HG02759 (cell line): ENCODE measurements around the gene ZFAND3.
"Not testable (repeated sequence)": the region's sequence is repeated elsewhere in the genome, so short reads cannot be mapped to it uniquely, and the experiment has no call there.

ENCODE experiments used
- ATAC-seq: cut with Tn5 transposase; IDR thresholded peaks from one replicate; pipeline ENCODE4 v1.9.1; 2021; ENCODE audit warnings: mild to moderate bottlenecking, moderate library complexity; ENCODE audit not compliant: unreplicated experiment

The ZFAND3 gene

GRCh38 chr6:37889486-37889885, 70.0 kb downstream of the ZFAND3 start:
- ATAC-seq, result no peak

DNA sequence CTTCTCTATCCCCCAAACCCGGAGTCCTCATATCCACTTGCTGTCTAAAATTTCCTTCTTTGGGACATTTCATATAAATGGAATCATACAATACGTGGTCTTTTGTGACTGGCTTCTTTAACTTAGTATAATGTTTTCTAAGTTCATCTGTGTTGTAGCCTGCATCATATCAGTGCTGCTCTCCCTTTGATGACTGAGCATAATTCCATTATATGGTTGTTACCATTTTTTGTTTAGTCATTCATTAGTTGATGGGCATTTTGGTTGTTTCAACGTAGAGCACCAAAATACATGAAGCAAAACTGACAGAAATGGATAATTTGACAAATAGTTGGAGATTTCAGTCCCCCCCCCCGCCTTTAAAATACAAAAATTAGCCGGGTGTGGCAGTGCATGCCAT, 71.5 kb downstream of the ZFAND3 start:
- ATAC-seq, result no peak

- ATAC-seq, result no peak
These were observed 73.7 kb downstream of the ZFAND3 start for GRCh38 chr6:37893257-37893656.

DNA sequence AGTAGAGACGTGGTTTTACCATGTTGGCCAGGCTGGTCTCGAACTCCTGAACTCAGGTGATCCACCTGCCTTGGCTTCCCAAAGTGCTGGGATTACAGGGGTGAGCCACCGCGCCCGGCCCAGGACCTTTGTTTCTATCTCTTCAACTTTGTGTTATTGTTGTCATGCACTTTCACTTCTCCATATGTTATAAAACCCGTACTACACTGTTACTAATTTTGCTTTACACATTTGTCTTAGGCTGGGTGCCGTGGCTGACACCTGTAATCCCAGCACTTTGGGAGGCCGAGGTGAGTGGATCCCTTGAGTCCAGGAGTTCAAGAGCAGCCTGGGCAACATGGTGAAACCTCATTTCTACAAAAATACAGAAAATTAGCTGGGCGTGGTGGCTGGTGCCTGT, 74.2 kb downstream of the ZFAND3 start:
- not testable (repeated sequence) for ATAC-seq

- ATAC-seq, result no peak
These were observed 75.1 kb downstream of the ZFAND3 start for GRCh38 chr6:37894585-37894984.

DNA sequence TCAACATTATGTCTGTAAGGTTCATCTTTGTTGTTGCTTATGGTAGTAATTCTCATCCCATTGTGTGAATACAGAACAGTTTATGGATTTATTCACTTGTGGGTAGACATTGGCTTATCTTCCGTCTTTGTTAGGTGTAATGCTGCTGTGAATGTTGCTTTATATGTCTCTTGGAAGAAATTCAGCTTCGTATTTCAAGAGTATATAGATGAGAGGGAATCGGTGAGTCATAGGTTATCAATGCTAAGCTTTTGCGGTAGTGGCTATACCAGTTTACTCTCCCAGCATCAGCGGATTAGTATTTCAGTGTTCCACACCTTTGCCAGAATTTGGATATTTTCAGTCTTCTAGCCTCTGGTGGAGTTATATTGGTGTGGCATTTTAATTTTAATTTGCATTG, 77.8 kb downstream of the ZFAND3 start:
- ATAC-seq, result no peak

- no peak for ATAC-seq
These were observed 78.4 kb downstream of the ZFAND3 start for GRCh38 chr6:37897818-37898515.

GRCh38 chr6:37903351-37904340, 84.1 kb downstream of the ZFAND3 start:
- ATAC-seq, result no peak

DNA sequence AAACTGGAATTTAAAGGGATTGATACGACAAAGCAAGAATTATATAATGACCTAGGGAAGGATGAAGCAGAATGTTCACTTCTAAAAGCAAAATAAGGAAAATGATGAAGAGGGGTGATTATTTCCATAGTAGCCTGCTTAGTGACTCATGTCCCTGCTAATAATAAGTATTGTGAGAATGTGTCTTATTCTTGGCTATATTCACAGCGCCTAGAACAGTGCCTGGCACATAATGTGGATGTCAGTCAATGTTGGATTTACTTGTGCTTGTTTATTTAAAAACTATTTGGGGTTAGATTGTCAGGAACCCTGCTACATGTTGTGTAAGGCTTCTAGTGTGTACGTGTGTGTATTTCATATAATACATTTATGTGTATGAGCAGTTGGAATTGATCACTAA, 85.1 kb downstream of the ZFAND3 start:
- no peak for ATAC-seq

GRCh38 chr6:37906121-37906520, 86.6 kb downstream of the ZFAND3 start:
- no peak for ATAC-seq

DNA sequence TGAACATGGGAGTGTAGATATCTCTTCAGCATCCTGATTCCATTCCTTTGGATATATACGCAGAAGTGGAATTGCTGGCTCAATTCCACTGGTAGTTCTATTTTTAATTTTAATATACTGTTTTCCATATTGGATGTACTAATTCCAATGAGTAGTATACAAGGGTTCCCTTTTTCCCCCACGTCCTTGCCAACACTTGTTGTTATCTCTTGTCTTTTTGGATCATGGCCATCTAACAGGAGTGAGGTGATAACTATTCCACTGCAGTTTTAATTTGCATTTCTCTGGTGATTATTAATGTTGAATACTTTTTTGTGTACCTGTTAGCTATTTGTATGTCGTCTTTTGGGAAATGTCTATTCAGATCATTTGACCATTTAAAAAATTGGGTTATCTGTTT, 91.5 kb downstream of the ZFAND3 start:
- no peak for ATAC-seq

DNA sequence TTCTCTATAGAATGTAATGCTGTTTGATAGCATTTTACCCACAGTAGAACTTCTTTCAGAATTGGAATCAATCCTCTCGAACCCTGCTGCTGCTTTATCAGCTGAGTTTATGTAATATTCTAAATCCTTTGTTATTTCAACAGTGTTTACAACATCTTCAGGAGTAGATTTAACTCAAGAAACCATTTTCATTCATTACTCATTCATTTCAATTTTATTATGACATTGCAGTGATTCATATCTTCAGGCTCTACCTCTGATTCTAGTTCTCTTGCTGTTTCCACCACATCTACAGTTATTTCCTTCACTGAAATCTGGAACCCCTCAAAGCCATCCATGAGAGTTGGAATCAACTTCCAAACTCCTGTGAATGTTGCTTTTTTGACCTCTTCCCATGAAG, 93.7 kb downstream of the ZFAND3 start:
- no peak for ATAC-seq

DNA sequence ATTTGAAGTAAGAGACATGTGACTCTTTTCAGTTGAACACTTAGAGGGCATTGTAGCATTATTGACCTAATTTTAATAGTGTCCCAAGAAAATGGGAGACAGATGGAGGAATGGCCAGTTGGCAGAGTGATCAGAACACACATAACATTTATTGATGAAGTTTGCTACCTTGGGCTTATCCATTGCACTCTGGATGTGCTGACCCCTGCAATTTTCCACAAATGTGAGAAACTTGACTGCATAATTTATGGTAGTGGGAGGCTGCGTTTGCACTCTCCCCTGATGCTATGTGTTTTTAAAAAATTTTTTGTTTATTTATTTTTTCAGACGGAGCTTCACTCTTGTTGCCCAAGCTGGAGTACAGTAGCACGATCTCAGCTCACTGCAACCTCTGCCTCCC, 95.9 kb downstream of the ZFAND3 start:
- ATAC-seq, result no peak

- no peak for ATAC-seq
These were observed 96.6 kb downstream of the ZFAND3 start for GRCh38 chr6:37916149-37916548.

DNA sequence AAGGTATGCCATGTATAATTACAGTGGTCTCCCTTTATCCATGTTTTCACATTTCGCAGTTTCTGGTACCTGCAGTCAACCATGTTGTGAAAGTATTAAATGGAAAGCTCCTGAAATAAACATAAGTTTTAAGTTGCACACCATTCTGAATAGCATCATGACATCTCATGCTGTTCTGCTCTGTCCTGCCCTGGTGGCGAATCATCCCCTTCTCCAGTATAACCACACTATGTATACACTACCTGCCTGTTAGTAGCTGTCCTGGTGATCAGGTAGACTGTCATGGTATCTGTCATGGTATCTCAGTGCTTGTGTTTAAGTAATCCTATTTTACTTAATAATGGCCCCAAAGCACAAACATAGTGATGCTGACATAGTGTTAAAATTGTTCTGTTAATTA, 97.1 kb downstream of the ZFAND3 start:
- ATAC-seq, result no peak

DNA sequence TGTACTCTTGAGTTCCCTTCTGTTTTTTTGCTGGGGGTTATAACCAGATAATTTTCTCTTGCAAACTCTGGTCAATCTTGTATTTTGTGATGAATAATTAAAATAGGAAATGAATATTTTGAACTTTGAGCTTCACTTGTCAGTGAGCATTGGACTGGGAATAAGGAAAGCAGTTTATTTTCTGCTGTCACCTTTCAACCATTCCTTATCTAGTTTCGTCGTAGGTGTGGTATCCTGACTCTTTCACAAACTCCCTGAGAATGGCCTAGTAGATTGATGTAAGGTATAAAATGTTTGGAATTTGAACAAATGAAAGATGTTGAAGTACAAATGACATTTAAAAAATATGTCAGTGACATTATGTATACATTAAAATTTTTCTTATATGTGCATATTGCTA, 98.0 kb downstream of the ZFAND3 start:
- no peak for ATAC-seq

- no peak for ATAC-seq
These were observed 100.1 kb downstream of the ZFAND3 start for GRCh38 chr6:37919417-37920157.

GRCh38 chr6:37920667-37921066, 101.1 kb downstream of the ZFAND3 start:
- ATAC-seq, result no peak

DNA sequence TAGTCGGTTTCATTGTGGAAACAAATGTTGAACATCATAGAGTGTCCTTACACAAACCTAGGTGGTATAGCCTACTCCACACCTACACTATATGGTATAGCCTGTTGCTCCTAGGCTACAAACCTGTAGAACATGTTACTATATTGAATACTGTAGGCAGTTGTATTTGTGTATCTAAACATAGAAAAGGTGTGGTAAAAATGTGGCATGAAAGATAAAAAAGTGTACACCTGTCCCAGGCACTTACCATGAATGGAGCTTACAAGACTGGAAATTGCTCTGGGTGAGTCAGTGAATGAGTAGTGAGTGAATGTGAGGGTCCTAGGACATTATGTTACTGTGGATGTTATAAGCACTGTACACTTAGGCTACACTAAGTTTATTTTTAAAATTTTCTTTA, 103.0 kb downstream of the ZFAND3 start:
- ATAC-seq, result no peak

DNA sequence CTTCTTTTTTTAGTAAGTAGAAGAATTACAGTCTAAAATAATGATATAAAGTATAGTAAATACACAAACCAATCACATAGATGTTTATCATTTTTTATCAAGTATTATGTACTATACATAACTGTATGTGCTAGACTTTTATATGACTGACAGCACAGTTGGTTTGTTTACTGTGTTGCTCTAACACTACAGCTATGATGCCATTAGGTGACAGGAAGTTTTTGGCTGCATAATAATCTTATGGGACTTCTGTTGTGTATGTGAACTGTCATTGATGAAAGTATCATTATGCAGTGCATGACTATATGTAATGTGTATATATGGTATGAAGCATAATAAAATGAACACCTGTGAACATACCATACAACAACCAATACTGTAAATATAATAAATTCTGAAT, 104.0 kb downstream of the ZFAND3 start:
- ATAC-seq, result no peak

GRCh38 chr6:37926661-37927060, 107.1 kb downstream of the ZFAND3 start:
- ATAC-seq, result no peak
